A172 (cell line): ENCODE results near the gene ABCB1. TPM values are rescaled to one million over a fixed set of nuclear protein-coding genes. Genes with fewer than 3 reads are reported as not detected.

Source experiments
- DNase-seq: peaks from one replicate; pipeline ENCODE4 v3.0.0-alpha.2; 2015; ENCODE audit warnings: low spot score
- total RNA-seq: library from RNA; depleted of rRNA; stranded (reverse); fragments of >200 nt; shearing (Covaris generic); gene quantifications from 2 replicates; pipeline ENCODE4 v1.2.3, GENCODE V29; 2014; rRNA removed

The ABCB1 gene
- total RNA-seq, result 0.14 and 0.24 TPM in 2 replicates

DNA sequence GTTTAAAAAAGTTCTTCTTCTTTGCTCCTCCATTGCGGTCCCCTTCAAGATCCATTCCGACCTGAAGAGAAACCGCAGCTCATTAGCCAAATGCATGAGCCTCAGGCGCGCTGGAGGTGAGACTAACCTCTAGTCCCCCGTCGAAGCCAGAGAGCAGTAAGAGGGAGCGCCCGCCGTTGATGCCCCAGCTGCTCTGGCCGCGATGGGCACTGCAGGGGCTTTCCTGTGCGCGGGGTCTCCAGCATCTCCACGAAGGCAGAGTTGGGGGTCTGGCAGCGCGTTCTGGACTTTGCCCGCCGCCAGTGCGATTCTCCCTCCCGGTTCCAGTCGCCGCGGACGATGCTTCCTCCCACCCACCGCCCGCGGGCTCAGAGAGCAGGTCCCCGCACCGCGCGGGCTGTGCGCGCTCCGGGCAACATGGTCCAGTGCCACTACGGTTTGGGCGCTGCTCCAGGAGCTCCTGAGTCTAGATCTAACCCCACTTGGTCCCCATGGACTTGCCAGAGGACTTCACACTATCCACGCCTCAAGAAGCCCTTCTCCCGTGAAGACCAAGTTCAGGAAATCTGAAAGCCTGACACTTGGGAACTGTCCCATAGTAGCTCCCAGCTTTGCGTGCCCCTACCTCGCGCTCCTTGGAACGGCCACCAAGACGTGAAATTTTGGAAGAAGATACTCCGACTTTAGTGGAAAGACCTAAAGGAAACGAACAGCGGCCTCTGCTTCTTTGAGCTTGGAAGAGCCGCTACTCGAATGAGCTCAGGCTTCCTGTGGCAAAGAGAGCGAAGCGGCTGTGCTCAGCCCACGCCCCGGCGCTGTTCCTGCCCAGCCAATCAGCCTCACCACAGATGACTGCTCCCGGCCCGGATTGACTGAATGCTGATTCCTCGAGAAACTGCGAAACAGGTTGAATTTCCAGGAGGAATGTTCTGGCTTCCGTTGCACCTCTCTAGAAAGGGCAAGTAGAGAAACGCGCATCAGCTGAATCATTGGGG is at the start of gene ABCB1:
Gene ABCB1, minus strand, starts transcription at position 755 of the 995 bp plus-strand sequence. Its CDS starts 700 bp downstream, at position 55.
- DNase-seq, result no peak

DNA sequence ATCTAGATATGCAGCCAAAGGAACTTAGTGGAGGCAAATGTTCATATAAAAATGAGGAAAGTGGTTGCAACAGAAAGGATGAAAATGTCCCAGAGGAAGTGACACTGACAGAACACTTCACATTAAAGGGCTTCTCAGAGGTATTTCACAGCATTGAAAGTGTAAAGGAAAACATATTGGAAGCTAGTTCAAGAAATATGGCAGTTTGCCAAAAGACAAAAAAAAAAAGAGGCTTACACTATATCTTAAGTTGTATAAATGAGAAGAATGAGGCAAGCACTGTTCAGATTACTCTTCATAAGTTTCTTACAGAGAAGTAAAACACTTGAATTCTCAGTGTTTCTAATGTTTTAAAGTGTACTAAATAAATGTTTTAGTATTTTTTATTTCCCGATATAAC is 47.6 kb upstream of the ABCB1 start:
- DNase-seq, result no peak

- DNase-seq, result no peak
Measured at GRCh38 chr7:87645446-87645845, 44.8 kb upstream of the ABCB1 start.

GRCh38 chr7:87635921-87636320 is 35.2 kb upstream of the ABCB1 start:
- DNase-seq, result no peak

- no peak for DNase-seq
Measured at GRCh38 chr7:87628780-87629569, 28.3 kb upstream of the ABCB1 start.

GRCh38 chr7:87627634-87627994 is 26.9 kb upstream of the ABCB1 start:
- DNase-seq, result no peak

DNA sequence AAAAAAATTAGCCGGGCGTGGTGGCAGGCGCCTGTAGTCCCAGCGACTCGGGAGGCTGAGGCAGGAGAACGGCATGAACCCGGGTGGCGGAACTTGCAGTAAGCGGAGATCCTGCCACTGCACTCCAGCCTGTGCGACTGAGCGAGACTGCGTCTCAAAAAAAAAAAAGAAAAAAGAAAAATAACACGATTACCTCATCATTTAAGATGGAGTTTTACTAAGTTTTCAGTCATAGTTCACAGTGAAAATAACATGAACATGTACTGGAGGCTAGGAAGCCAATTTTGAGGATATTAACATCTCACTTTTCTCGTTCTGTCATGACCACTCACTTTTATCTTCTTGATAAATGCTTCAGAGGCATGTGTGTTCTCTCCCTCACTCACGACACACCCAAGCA is 24.4 kb upstream of the ABCB1 start:
- DNase-seq, result no peak

DNA sequence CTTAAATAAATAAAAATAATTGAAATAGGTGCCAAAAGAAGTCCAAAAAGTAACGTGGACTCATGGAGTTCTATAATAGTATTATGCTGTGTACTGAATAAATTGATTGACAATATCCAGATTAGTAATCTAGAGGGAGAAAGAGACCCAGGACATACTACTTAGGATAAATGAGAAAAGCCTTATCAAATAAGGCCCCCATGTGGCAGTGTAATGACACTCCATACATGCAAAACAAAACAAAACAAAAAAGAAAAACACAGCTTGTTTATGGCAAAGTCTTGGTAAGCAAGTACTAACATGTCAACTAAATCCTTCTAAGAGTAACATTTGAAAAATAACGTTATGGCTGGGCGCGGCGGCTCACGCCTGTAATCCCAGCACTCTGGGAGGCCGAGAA is 23.9 kb upstream of the ABCB1 start:
- no peak for DNase-seq

DNA sequence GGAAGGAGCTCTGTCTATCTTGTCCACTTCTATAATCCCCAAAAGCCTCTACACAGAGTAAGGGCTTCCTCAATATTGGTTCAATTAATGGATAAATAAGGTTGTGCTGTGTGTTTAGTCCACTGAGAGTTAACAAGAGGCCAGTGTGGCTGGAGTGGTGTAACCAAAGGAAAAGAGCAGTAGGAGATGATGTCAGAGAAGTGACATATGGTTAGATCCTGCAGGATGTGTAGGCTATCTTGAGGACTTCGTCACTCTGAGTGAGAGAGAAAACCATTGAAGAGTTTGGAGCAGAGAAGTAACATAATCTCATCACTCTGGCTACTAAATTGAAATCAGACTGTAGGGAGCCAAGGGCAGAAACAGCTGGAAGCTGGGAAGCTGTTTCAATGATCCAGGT is 14.5 kb upstream of the ABCB1 start:
- DNase-seq, result no peak

DNA sequence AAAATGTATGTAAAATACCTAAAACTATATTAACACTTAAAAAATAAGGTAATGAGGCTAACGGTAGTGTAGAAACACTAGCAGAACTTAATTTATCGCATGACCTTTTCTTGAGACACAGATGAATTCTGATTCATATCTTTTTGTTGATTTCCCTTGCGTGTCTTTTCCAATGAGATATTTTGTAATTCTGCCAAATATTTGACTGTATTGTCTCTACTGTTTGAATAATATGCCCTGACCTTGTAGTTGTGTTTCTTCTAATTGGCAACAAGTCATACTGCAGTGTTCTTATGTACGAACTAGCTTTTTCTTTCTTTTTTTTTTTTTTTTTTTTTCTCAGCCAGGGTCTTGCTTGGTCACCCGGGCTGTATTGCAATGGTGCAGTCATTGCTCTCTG is 9.2 kb upstream of the ABCB1 start:
- no peak for DNase-seq

GRCh38 chr7:87608431-87608830 is 7.7 kb upstream of the ABCB1 start:
- no peak for DNase-seq

GRCh38 chr7:87604264-87604663 is 3.6 kb upstream of the ABCB1 start:
- DNase-seq, result no peak

DNA sequence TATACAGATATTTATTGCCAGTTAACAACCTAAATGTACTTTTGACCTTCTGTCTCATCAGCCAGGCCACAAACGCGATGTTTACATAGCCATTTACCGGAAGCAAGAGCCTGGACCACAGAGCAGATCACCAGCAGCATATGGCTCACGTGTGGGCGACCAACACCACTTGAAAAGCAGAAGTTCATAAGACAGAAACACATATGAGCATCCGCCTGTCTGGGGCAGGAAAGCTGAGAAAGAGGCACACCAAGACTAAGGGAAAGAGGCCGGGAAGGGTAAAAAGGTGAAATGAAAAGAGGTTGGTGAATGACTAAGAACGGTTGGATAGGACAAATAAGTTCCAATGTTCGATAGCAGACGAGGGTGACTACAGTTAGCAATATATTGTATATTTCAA is 1.3 kb downstream of the ABCB1 start:
- DNase-seq, result no peak

DNA sequence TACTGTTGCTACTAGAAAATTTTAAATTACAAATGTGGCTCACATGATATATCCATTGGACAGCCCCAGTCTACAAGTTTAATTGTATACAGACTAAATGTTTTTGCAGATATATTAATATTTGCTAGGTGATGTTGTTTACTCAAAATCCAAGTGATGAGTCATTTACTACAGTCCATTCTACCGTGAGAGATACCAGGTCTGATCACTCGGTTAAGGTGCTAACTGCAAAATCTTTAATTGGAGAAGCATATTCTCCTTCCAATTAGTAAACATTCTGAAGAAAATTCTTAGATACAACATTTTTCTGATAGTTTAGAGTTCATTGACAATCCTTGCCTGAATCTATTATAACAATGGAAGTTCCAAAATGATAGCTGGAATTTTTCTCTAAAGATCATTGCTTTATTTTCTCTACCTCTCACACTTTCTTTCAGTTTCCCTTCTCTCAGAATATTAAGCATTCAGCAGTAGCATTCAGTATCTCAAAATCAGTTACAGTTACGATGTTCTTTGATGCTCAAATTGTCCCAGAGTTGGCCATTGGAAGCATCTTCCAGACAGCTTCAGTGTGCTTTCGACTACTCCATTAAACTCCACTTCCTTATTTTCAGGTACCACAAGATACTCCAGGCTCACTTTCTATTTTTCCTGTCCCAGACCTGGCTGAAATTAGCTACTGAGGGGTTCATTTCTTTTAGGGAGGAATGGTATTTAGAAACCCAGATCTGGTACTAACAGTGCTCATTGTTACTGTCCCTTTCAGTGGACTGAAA is 2.3 kb downstream of the ABCB1 start:
- no peak for DNase-seq

GRCh38 chr7:87596696-87597095 is 4.0 kb downstream of the ABCB1 start:
- no peak for DNase-seq

GRCh38 chr7:87596136-87596535 is 4.5 kb downstream of the ABCB1 start:
- no peak for DNase-seq

DNA sequence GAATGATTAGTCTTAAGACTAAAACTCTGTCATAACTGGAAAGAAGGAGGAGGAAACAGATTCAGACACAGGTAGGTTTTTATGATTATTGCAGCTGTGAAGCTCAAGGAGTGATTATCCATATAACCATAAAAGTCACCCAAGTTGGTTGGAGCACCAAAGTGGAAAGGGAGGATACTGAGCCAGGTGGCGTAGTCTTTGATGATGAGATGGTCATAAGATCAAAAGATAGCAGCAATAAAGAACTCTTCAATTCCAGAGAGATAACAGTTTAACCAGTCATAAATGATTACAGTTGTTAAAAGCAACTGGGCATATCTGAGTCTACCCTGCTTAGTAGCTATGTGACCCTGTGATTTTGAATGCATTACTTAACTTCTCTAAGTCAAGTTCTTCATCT is 8.4 kb downstream of the ABCB1 start:
- no peak for DNase-seq

- no peak for DNase-seq
Measured at GRCh38 chr7:87591211-87591610, 9.5 kb downstream of the ABCB1 start.

GRCh38 chr7:87590578-87590977 is 10.1 kb downstream of the ABCB1 start:
- DNase-seq, result no peak

GRCh38 chr7:87589631-87590030 is 11.1 kb downstream of the ABCB1 start:
- no peak for DNase-seq

- no peak for DNase-seq
Measured at GRCh38 chr7:87581723-87582122, 19.0 kb downstream of the ABCB1 start.

- no peak for DNase-seq
Measured at GRCh38 chr7:87580636-87581035, 20.0 kb downstream of the ABCB1 start.
